Measurements from ENCODE around the gene SLC17A3. TPM values are rescaled to one million over a fixed set of nuclear protein-coding genes. Genes with fewer than 3 reads are reported as not detected.

The SLC17A3 gene
- polyA plus RNA-seq, 3 donors from 2014 or later: not detected

- Mint-ChIP-seq H3K36me3 (no peaks in the 10 kb centered on the region), H3K4me1 (no peaks in the 10 kb centered on the region), H3K27ac (no peak overlapping the region), H3K27me3 (ENCODE audit: low read depth in 3 of 3) (peaks cover 0 to 12% (median 3%) of the 10 kb centered on the region in 3 donors), H3K9me3 (no peaks in the 10 kb centered on the region), H3K4me3 (no peak overlapping the region)
- DNase-seq: no peak
Observed at GRCh38 chr6:25899580-25900408, 25.8 kb upstream of the SLC17A3 start.

DNA sequence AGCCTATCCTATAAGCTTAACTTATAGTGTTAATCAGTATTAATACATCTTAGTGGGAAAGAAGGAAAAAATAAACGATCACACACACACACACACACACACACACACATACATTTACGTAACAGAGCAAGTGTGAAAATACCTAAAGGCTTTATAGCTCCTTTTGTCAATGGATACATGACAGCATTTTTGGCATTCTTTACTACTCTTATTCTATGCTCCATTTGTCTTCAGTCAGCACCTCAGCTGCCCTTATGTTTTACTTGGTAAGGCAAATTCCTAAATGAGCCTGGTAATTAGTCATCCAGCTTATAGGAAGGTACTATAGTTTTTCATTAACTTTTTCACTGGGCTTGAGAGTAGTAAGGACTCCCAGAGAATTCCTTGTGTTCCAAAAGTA is 25.1 kb upstream of the SLC17A3 start:
- no peaks in the 10 kb centered on the region for H3K36me3 Mint-ChIP-seq
- H3K9me3 Mint-ChIP-seq: no peaks in the 10 kb centered on the region
- no peak overlapping the region for H3K4me3 Mint-ChIP-seq
- DNase-seq: no peak
- H3K27ac Mint-ChIP-seq: no peak overlapping the region
- peaks cover 0 to 12% (median 2%) of the 10 kb centered on the region in 3 donors for H3K27me3 Mint-ChIP-seq (ENCODE audit: low read depth in 3 of 3)
- no peaks in the 10 kb centered on the region for H3K4me1 Mint-ChIP-seq

DNA sequence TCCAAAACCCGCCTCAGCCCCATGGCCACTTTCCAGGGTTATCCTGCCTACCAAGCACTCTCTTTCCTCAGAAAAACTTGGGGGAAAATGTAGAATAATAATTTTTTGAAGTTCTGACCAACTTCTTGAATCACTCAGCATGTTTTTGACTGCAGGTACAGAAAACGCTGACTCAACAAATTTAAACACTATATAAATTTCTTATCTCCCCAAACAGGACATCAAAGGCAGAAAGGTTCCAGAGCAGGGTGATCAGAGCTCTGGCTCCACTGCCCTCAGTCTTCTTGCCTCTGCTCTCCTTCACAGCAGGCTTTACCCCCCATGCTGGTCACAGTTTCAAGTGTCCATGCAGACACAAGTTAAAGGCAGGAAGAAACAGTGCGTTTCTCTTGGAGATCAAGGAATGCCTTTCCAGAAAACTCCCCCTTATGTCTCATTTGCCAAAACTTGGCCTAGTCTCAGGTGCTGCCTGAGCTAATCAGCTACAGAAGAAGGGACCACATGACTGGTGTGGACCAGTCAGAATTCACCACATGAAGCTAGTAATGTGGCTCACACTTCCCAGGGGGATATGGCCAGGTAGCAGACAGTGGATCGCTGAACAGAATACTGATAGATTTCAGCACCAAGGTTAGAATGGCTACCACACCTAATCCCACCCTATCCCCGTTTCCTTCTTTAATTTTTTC is 24.4 kb upstream of the SLC17A3 start:
- Mint-ChIP-seq H3K36me3 (no peaks in the 10 kb centered on the region), H3K27me3 (ENCODE audit: low read depth in 3 of 3) (peaks cover 2 to 12% (median 3%) of the 10 kb centered on the region in 3 donors), H3K4me1 (no peaks in the 10 kb centered on the region), H3K27ac (no peak overlapping the region), H3K9me3 (no peaks in the 10 kb centered on the region), H3K4me3 (no peak overlapping the region)
- DNase-seq: no peak

- H3K36me3 Mint-ChIP-seq: no peaks in the 10 kb centered on the region
- no peak for DNase-seq
- peaks cover 2 to 3% (median 3%) of the 10 kb centered on the region in 3 donors for H3K27me3 Mint-ChIP-seq (ENCODE audit: low read depth in 3 of 3)
- H3K4me1 Mint-ChIP-seq: no peaks in the 10 kb centered on the region
- H3K27ac Mint-ChIP-seq: no peak overlapping the region
- no peaks in the 10 kb centered on the region for H3K9me3 Mint-ChIP-seq
- no peak overlapping the region for H3K4me3 Mint-ChIP-seq
Observed at GRCh38 chr6:25896252-25896651, 22.2 kb upstream of the SLC17A3 start.

GRCh38 chr6:25895771-25896170 is 21.7 kb upstream of the SLC17A3 start:
- H3K4me3 Mint-ChIP-seq: no peak overlapping the region
- H3K36me3 Mint-ChIP-seq: no peaks in the 10 kb centered on the region
- H3K4me1 Mint-ChIP-seq: no peaks in the 10 kb centered on the region
- H3K9me3 Mint-ChIP-seq: no peaks in the 10 kb centered on the region
- peaks cover 2 to 3% (median 3%) of the 10 kb centered on the region in 3 donors for H3K27me3 Mint-ChIP-seq (ENCODE audit: low read depth in 3 of 3)
- no peak for DNase-seq
- H3K27ac Mint-ChIP-seq: no peak overlapping the region

GRCh38 chr6:25893778-25894177 is 19.7 kb upstream of the SLC17A3 start:
- no peak for DNase-seq
- no peaks in the 10 kb centered on the region for H3K9me3 Mint-ChIP-seq
- peaks cover 2 to 4% (median 3%) of the 10 kb centered on the region in 3 donors for H3K27me3 Mint-ChIP-seq (ENCODE audit: low read depth in 3 of 3)
- no peaks in the 10 kb centered on the region for H3K36me3 Mint-ChIP-seq
- H3K4me3 Mint-ChIP-seq: no peak overlapping the region
- no peaks in the 10 kb centered on the region for H3K4me1 Mint-ChIP-seq
- no peak overlapping the region for H3K27ac Mint-ChIP-seq

DNA sequence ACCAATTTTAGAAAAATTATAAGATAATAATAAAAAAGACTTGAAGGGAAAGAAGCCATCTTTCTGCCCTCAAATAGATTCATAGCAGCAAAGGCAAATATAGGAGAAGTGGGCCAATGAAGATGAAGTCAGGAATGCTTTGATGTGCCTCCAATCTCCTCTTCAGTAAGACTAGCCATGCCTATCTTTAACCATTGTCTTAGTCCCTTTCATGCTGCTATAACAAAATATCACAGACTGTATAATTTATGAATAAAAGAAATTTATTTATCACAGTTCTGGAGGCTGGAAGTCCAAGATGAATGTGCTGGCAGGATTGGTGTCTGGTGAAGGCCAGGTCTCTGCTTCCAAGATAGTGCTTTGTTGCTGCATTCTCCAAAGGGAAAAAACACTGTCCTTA is 18.8 kb upstream of the SLC17A3 start:
- no peak overlapping the region for H3K27ac Mint-ChIP-seq
- no peaks in the 10 kb centered on the region for H3K36me3 Mint-ChIP-seq
- peaks cover 2 to 4% (median 3%) of the 10 kb centered on the region in 3 donors for H3K27me3 Mint-ChIP-seq (ENCODE audit: low read depth in 3 of 3)
- no peaks in the 10 kb centered on the region for H3K4me1 Mint-ChIP-seq
- no peaks in the 10 kb centered on the region for H3K9me3 Mint-ChIP-seq
- DNase-seq: no peak
- no peak overlapping the region for H3K4me3 Mint-ChIP-seq

DNA sequence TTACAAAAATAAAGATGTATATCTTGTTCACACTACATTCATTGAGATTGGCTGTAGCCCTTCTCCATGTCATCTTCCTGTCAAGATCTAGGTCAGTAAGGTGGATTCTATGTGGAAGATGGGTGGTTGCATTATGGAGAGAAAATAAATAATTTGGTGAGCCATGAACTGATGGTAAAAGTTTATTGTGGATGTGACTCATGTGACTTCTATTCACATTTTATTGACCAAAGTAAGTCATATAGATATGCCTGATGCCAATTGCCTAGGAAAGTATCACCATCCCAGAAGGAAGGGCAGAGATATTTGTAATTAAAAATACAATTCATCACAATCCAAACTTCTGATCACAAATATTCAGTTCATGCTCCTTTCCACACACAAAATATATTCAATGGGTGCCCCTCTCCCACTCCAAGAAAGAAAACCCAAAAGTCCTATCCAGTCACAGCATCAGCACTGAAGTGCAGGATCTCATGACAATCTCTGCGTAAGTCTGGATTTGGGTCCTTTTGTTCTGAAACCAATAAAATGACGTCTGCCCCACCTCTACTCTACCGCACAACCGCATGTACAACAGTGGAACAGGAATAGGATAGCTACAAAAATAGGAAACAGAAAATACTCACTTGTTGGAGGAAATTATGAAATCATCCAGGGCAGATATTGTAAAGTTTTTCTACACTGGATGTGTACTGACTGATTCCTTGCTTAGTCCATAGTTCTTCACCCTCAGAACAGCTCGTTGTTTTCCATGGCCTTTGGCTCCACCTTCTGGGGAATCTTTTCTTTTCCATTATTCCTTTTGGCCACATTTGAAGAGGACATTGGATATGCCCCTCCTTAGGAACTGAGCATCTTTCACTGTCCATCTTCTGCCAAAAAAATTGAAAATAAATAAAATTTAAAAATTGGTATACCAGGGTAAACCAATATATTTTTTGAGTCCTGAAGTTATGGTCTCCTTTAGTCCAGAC is 16.1 kb upstream of the SLC17A3 start:
- no peaks in the 10 kb centered on the region for H3K4me1 Mint-ChIP-seq
- H3K27me3 Mint-ChIP-seq (ENCODE audit: low read depth in 3 of 3): peaks cover 0 to 4% (median 0%) of the 10 kb centered on the region in 3 donors
- no peak overlapping the region for H3K27ac Mint-ChIP-seq
- no peaks in the 10 kb centered on the region for H3K9me3 Mint-ChIP-seq
- peak in 1 of 3 donors; percentile 8 for DNase-seq
- H3K36me3 Mint-ChIP-seq: no peaks in the 10 kb centered on the region
- H3K4me3 Mint-ChIP-seq: no peak overlapping the region

GRCh38 chr6:25888626-25889025 is 14.6 kb upstream of the SLC17A3 start:
- Mint-ChIP-seq H3K27ac (no peak overlapping the region), H3K9me3 (no peaks in the 10 kb centered on the region), H3K4me1 (no peaks in the 10 kb centered on the region), H3K36me3 (no peaks in the 10 kb centered on the region), H3K27me3 (ENCODE audit: low read depth in 3 of 3) (peaks cover 0 to 3% (median 0%) of the 10 kb centered on the region in 3 donors), H3K4me3 (no peak overlapping the region)
- no peak for DNase-seq

- no peak for DNase-seq
- H3K9me3 Mint-ChIP-seq: no peaks in the 10 kb centered on the region
- no peak overlapping the region for H3K4me3 Mint-ChIP-seq
- H3K27me3 Mint-ChIP-seq (ENCODE audit: low read depth in 3 of 3): peaks cover 0 to 5% (median 2%) of the 10 kb centered on the region in 3 donors
- H3K27ac Mint-ChIP-seq: no peak overlapping the region
- no peaks in the 10 kb centered on the region for H3K36me3 Mint-ChIP-seq
- peaks cover 0 to 8% of the 10 kb centered on the region in 2 donors for H3K4me1 Mint-ChIP-seq
Observed at GRCh38 chr6:25886066-25886465, 12.0 kb upstream of the SLC17A3 start.

GRCh38 chr6:25883991-25884390 is 9.9 kb upstream of the SLC17A3 start:
- no peak for DNase-seq
- H3K27me3 Mint-ChIP-seq (ENCODE audit: low read depth in 3 of 3): peaks cover 0 to 7% (median 0%) of the 10 kb centered on the region in 3 donors
- H3K36me3 Mint-ChIP-seq: no peaks in the 10 kb centered on the region
- H3K9me3 Mint-ChIP-seq: peaks cover 0 to 1% (median 0%) of the 10 kb centered on the region in 6 donors
- H3K4me1 Mint-ChIP-seq: peaks cover 0 to 8% of the 10 kb centered on the region in 2 donors
- no peak overlapping the region for H3K27ac Mint-ChIP-seq
- no peak overlapping the region for H3K4me3 Mint-ChIP-seq

DNA sequence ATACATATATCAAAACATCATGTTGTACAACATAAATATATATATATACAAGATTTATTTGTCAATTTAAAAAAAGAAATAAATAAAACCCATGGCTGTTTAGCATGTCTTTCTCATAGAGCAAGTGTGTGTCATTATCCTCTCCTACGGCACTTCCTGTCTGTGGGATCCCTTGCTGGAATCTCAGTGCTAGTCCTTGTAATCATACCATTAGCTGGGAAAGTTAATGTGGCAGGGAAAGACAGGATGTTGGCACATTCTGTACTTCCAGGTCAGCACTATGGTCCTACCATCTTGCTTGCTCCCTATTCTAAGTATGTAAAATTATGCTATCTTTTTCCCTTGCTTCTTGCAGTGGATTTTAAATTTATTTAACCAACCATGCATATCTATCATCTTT is 9.5 kb upstream of the SLC17A3 start:
- no peaks in the 10 kb centered on the region for H3K36me3 Mint-ChIP-seq
- DNase-seq: no peak
- H3K27ac Mint-ChIP-seq: no peak overlapping the region
- H3K9me3 Mint-ChIP-seq: peaks cover 0 to 1% (median 0%) of the 10 kb centered on the region in 6 donors
- no peak overlapping the region for H3K4me3 Mint-ChIP-seq
- peaks cover 0 to 7% (median 2%) of the 10 kb centered on the region in 3 donors for H3K27me3 Mint-ChIP-seq (ENCODE audit: low read depth in 3 of 3)
- H3K4me1 Mint-ChIP-seq: peaks cover 0 to 8% of the 10 kb centered on the region in 2 donors

GRCh38 chr6:25882051-25882496 is 8.0 kb upstream of the SLC17A3 start:
- Mint-ChIP-seq H3K4me3 (peak overlapping the region in 3 of 5 donors; percentile 87 to 93 (median 89)), H3K36me3 (no peaks in the 10 kb centered on the region), H3K9me3 (peaks cover 0 to 1% (median 0%) of the 10 kb centered on the region in 6 donors), H3K27ac (peak overlapping the region in 3 of 6 donors; percentile 27 to 82 (median 78)), H3K4me1 (peaks cover 0 to 8% of the 10 kb centered on the region in 2 donors), H3K27me3 (ENCODE audit: low read depth in 3 of 3) (peaks cover under 1 to 7% (median 2%) of the 10 kb centered on the region in 3 donors)
- DNase-seq: peak in 1 of 3 donors; percentile 31

All from immature natural killer cell (primary cell).